ENCODE data around the gene NFIC. TPM values are rescaled to one million over a fixed set of nuclear protein-coding genes. Genes with fewer than 3 reads are reported as not detected.

Gene NFIC
- total RNA-seq, 1 experiment from 2014 or later: 8.0 TPM

DNA sequence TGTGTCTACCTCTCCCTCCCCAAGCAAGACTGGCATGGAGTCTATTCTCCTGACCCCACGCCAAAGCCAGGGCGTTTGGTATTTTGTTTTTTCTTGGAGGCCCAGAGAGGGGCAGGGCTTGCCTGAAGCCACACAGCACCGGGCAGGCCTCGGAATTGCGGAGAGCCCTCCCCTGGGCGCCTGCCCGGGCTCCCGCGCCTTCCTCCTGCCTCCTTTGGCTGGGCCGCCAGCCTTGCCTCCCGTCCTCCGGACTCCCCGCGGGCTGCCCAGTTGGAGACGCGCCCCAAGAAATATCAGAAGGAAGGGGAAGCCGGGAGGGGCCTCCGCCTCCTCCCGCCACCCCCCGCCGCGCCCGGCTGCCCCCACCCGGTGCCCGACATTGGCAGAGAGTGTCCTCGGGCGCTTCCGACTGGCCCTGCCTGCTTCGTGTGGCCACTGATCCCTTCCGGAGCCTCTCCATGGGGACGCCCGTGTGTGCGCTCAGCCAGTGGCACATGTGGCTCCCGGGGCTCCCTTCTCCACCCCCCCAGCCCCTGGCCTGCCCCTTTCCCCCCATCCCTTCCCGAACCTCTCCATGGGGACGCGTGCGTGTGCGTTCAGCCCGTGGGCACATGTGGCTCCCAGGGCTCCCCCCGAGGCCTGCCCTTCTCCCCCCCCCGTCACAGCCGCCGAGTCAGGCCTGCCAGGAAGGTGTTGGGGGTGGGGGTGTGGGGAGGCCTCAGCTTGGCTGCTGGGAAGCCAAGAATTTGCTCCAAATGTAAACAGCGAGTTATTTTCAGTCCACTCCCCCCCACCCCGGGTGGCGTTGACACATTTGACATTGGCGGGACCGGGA lies 37.3 kb downstream of the NFIC start:
- TF ChIP-seq, protein P1, sequence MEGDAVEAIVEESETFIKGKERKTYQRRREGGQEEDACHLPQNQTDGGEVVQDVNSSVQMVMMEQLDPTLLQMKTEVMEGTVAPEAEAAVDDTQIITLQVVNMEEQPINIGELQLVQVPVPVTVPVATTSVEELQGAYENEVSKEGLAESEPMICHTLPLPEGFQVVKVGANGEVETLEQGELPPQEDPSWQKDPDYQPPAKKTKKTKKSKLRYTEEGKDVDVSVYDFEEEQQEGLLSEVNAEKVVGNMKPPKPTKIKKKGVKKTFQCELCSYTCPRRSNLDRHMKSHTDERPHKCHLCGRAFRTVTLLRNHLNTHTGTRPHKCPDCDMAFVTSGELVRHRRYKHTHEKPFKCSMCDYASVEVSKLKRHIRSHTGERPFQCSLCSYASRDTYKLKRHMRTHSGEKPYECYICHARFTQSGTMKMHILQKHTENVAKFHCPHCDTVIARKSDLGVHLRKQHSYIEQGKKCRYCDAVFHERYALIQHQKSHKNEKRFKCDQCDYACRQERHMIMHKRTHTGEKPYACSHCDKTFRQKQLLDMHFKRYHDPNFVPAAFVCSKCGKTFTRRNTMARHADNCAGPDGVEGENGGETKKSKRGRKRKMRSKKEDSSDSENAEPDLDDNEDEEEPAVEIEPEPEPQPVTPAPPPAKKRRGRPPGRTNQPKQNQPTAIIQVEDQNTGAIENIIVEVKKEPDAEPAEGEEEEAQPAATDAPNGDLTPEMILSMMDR (conservative IDR thresholded peaks at IDR 0.05): no peak
- H3K4me1 ChIP-seq (ENCODE audit: insufficient read depth, low read length): no peaks in the 10 kb centered on the region
- Mint-ChIP-seq H3K4me1 (peaks cover 6 to 12% of the 10 kb centered on the region in 2 experiments), H3K27ac (no peak overlapping the region), H3K27me3 (ENCODE audit: low read depth) (peaks cover 22% of the 10 kb centered on the region), H3K4me3 (no peak overlapping the region), H3K36me3 (ENCODE audit: insufficient read depth in 1 of 3, low read depth in 3 of 3) (no peaks in the 10 kb centered on the region; a peak in 2 of 7 replicates), H3K9me3 (peaks cover 2 to 4% of the 10 kb centered on the region in 2 experiments)
- H3K79me2 ChIP-seq (ENCODE audit: insufficient read depth, low read length): no peaks in the 10 kb centered on the region
- no peak for DNase-seq
- H3K14ac ChIP-seq (ENCODE audit: insufficient read depth, low read length): peak overlapping the region; percentile 75
- H3K23ac ChIP-seq (ENCODE audit: insufficient read length, low read depth, low read length): no peak overlapping the region
- no peak overlapping the region for H3K9ac ChIP-seq (ENCODE audit: extremely low read depth, insufficient read length, low read length)
- no peaks in the 10 kb centered on the region for H4K20me1 ChIP-seq (ENCODE audit: control insufficient read depth, insufficient read depth, insufficient read length)
- H2BK12ac ChIP-seq (ENCODE audit: insufficient read length, low read depth, low read length): no peak overlapping the region
- no peak overlapping the region for H2BK20ac ChIP-seq (ENCODE audit: low read depth, low read length, poor library complexity, severe bottlenecking)
- H3K23me2 ChIP-seq (ENCODE audit: insufficient read length, low read depth, low read length, poor library complexity, severe bottlenecking): no peaks in the 10 kb centered on the region
- no peak overlapping the region for H3T11ph ChIP-seq (ENCODE audit: low read length)
- no peak overlapping the region for H3K4me2 ChIP-seq (ENCODE audit: insufficient read depth, insufficient read length, low read length)
- H2AK5ac ChIP-seq (ENCODE audit: insufficient read length, low read length): no peak overlapping the region
- H3K9me3 ChIP-seq (ENCODE audit: control insufficient read depth, low read depth, low read length): no peaks in the 10 kb centered on the region
- H3K79me1 ChIP-seq (ENCODE audit: insufficient read depth, low read depth, low read length, poor library complexity, severe bottlenecking): no peaks in the 10 kb centered on the region
- no peak overlapping the region for H4K91ac ChIP-seq (ENCODE audit: insufficient read length, low read depth, low read length)
- no peak overlapping the region for H3K56ac ChIP-seq (ENCODE audit: insufficient read length, low read depth, low read length)
- no peak overlapping the region for H4K8ac ChIP-seq (replicated peaks; ENCODE audit: insufficient read length, low read depth, low read length)
- no peak overlapping the region for H2AFZ ChIP-seq (ENCODE audit: low read length)
- H2BK15ac ChIP-seq (ENCODE audit: low read depth, low read length): no peak overlapping the region
- no peaks in the 10 kb centered on the region for H3K27me3 ChIP-seq (ENCODE audit: insufficient read depth, low read length)
- WGBS (ENCODE audit: extremely low coverage, insufficient read length, low lambda C conversion rate): no CpG with 5 or more reads among the region's 49 CpGs
- H3K4ac ChIP-seq (ENCODE audit: low read depth, low read length): no peak overlapping the region; the same call in 1 of the 2 replicates
- no peak overlapping the region for H2BK5ac ChIP-seq (ENCODE audit: insufficient read length, low read length)
- H3K18ac ChIP-seq (ENCODE audit: insufficient read length, low read depth, low read length): peak overlapping the region; percentile 75
- H2BK120ac ChIP-seq (ENCODE audit: low read depth, low read length, poor library complexity, severe bottlenecking): no peak overlapping the region
- H3K27ac ChIP-seq (ENCODE audit: insufficient read length, low read depth, low read length): no peak overlapping the region
- H4K5ac ChIP-seq (ENCODE audit: insufficient read length, low read depth, low read length): no peak overlapping the region
